Lower lobe of right lung (tissue), 2 donors: ENCODE results near the gene HPS5. TPM values are rescaled to one million over a fixed set of nuclear protein-coding genes. Genes with fewer than 3 reads are reported as not detected.

Experiments used
- ATAC-seq, 2 donors: fragments of 200-7000 bp; cut with Tn5 transposase; one replicate each; pipeline ENCODE4 v1.9.1; 2020 to 2022; ENCODE audit warnings: mild to moderate bottlenecking in 2 of 2, moderate library complexity in 2 of 2
- DNase-seq: peaks from one replicate; pipeline ENCODE4 v3.0.0-alpha.2; 2020
- H3K27ac ChIP-seq: fragments of 200-600 bp; one replicate; pipeline ENCODE4 v1.8.0; 2022
- H3K27me3 ChIP-seq: fragments of 200-600 bp; one replicate; pipeline ENCODE4 v1.8.0; 2022; ENCODE audit warnings: low read depth
- H3K36me3 ChIP-seq: fragments of 200-600 bp; one replicate; pipeline ENCODE4 v1.8.0; 2022; ENCODE audit warnings: mild to moderate bottlenecking
- H3K4me1 ChIP-seq: fragments of 200-600 bp; one replicate; pipeline ENCODE4 v1.8.0; 2022
- H3K4me3 ChIP-seq: fragments of 200-600 bp; one replicate; pipeline ENCODE4 v1.8.0; 2022; ENCODE audit warnings: mild to moderate bottlenecking
- H3K9me3 ChIP-seq: fragments of 200-600 bp; one replicate; pipeline ENCODE4 v1.8.0; 2022
- intact Hi-C: fragments of 100-400 bp; cut with DNase I; formaldehyde crosslinking; loops from one replicate; pipeline ENCODE4 v1.11.0; 2022
- total RNA-seq: library from RNA; stranded (reverse); fragmentation: NEBNext Ultra II Directional; extraction: Animal tissue kit (Norgen Biotek cat#: 25700); gene quantifications from one replicate; pipeline ENCODE4 v1.2.1, GENCODE V29; 2021
- TF ChIP-seq, protein P1 (sequence below): fragments of 200-600 bp; IDR thresholded peaks from one replicate; pipeline ENCODE4 v1.8.0; 2022; ENCODE audit warnings: antibody characterized with exemption, mild to moderate bottlenecking
- donor health status: DM: no; HTN: yes; CAD: no; lungs with severe emphysema.

Gene HPS5
- total RNA-seq, 1 donor from 2014 or later: 32.1 TPM

- Histone ChIP-seq H3K27ac (no peak overlapping the region), H3K4me1 (peaks cover 6% of the 10 kb centered on the region), H3K9me3 (no peaks in the 10 kb centered on the region), H3K36me3 (peaks cover 93% of the 10 kb centered on the region), H3K4me3 (no peak overlapping the region), H3K27me3 (no peaks in the 10 kb centered on the region)
- DNase-seq: no peak
- intact Hi-C loops: no loop called here
- TF ChIP-seq, protein P1, sequence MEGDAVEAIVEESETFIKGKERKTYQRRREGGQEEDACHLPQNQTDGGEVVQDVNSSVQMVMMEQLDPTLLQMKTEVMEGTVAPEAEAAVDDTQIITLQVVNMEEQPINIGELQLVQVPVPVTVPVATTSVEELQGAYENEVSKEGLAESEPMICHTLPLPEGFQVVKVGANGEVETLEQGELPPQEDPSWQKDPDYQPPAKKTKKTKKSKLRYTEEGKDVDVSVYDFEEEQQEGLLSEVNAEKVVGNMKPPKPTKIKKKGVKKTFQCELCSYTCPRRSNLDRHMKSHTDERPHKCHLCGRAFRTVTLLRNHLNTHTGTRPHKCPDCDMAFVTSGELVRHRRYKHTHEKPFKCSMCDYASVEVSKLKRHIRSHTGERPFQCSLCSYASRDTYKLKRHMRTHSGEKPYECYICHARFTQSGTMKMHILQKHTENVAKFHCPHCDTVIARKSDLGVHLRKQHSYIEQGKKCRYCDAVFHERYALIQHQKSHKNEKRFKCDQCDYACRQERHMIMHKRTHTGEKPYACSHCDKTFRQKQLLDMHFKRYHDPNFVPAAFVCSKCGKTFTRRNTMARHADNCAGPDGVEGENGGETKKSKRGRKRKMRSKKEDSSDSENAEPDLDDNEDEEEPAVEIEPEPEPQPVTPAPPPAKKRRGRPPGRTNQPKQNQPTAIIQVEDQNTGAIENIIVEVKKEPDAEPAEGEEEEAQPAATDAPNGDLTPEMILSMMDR: no peak
- ATAC-seq: no peak
Observed at GRCh38 chr11:18304745-18305144, 17.2 kb downstream of the HPS5 start.

- no peak overlapping the region for H3K4me3 ChIP-seq
- no peaks in the 10 kb centered on the region for H3K27me3 ChIP-seq
- H3K4me1 ChIP-seq: peaks cover 6% of the 10 kb centered on the region
- intact Hi-C loops: no loop called here
- H3K27ac ChIP-seq: no peak overlapping the region
- H3K9me3 ChIP-seq: no peaks in the 10 kb centered on the region
- ATAC-seq (no peak), DNase-seq (no peak)
- peaks cover 96% of the 10 kb centered on the region for H3K36me3 ChIP-seq
- TF ChIP-seq, protein P1: no peak
Observed at GRCh38 chr11:18299721-18300120, 22.2 kb downstream of the HPS5 start.

DNA sequence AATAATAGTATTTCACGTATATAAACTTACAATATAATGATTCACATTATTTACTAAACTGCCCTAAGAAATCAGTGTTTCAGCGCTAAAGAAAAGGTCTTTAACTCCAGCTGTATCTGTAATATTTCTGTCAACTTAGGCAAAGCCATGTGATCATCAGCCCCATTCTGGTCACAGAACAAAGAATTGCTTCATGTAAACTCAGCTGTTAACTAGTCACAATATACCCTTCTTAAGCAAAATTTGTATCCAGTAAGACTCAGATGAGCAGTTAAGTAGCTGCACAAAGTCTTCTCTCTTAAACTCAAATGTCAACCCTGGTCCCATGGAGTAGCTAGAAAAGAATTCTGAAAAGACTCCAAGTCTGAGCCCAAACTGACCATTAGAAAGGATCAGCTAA, 26.6 kb downstream of the HPS5 start:
- peaks cover 100% of the 10 kb centered on the region for H3K36me3 ChIP-seq
- no peaks in the 10 kb centered on the region for H3K27me3 ChIP-seq

DNA sequence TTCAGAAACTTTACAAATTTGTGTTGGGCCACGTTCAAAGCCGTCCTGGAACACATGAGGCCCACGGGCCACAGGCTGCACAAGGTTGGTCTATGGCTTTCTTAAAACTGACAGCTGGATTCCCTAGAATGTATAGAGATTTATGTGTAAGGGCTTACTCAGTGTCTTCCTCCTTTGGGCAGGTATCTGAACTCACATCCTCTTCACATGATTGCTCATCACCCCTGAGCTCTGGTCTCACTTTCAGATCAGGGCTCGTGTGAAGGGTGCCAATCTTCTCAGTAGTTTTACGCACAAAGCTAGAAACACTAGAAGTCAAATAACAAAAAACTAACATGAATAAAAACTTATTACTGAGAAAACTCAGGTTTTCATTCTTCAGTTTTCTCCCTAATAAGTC, 27.1 kb downstream of the HPS5 start:
- TF ChIP-seq, protein P1: no peak
- Histone ChIP-seq H3K4me1 (peaks cover under 1% of the 10 kb centered on the region), H3K4me3 (no peak overlapping the region), H3K9me3 (no peaks in the 10 kb centered on the region), H3K27ac (no peak overlapping the region), H3K27me3 (no peaks in the 10 kb centered on the region), H3K36me3 (peaks cover 100% of the 10 kb centered on the region)
- intact Hi-C loops: no loop called here
- no peak for ATAC-seq
- DNase-seq: no peak

More for the DNA sequence above, 26.6 kb downstream of the HPS5 start:
- no peak for ATAC-seq
- no peak overlapping the region for H3K4me3 ChIP-seq
- TF ChIP-seq, protein P1: no peak
- no peak for DNase-seq
- H3K9me3 ChIP-seq: no peaks in the 10 kb centered on the region
- H3K27ac ChIP-seq: no peak overlapping the region
- intact Hi-C loops: no loop called here
- peaks cover 5% of the 10 kb centered on the region for H3K4me1 ChIP-seq

GRCh38 chr11:18288911-18289310, 33.0 kb downstream of the HPS5 start:
- intact Hi-C loops: no loop called here
- H3K36me3 ChIP-seq: peaks cover 97% of the 10 kb centered on the region
- no peaks in the 10 kb centered on the region for H3K4me1 ChIP-seq
- TF ChIP-seq, protein P1: no peak
- no peak overlapping the region for H3K27ac ChIP-seq
- no peak overlapping the region for H3K4me3 ChIP-seq
- ATAC-seq (no peak), DNase-seq (no peak)
- H3K9me3 ChIP-seq: no peaks in the 10 kb centered on the region
- no peaks in the 10 kb centered on the region for H3K27me3 ChIP-seq

GRCh38 chr11:18285841-18286240, 36.1 kb downstream of the HPS5 start:
- Histone ChIP-seq H3K27ac (no peak overlapping the region), H3K4me3 (no peak overlapping the region), H3K27me3 (no peaks in the 10 kb centered on the region), H3K9me3 (no peaks in the 10 kb centered on the region), H3K36me3 (peaks cover 93% of the 10 kb centered on the region), H3K4me1 (no peaks in the 10 kb centered on the region)
- intact Hi-C loops: no loop called here
- TF ChIP-seq, protein P1: no peak
- DNase-seq (no peak), ATAC-seq (no peak)
